RWPE1 (cell line): ENCODE measurements around the gene STON2.

Experiments used
- CTCF ChIA-PET: fragments of 350-600 bp; sonication (Branson Sonifier 250); formaldehyde crosslinking; extraction: SDS; loops from one replicate; lab custom pipeline; 2021; lab: Yijun Ruan, JAX
- POLR2A ChIA-PET: fragments of 400-600 bp; formaldehyde crosslinking; extraction: SDS; loops from one replicate; lab custom pipeline; 2020; ENCODE audit warnings: antibody characterized with exemption; ENCODE audit not compliant: low non-redundant PET; lab: Yijun Ruan, JAX
- DNase-seq: peaks from one replicate; pipeline ENCODE4 v3.0.0; 2012; ENCODE audit warnings: low spot score
- H3K27ac ChIP-seq: fragments of 450-650 bp; 2 replicates; pipeline ENCODE4 v1.5.1; 2017
- CTCF ChIP-seq: fragments of 450-650 bp; conservative IDR thresholded peaks from 2 replicates; pipeline ENCODE4 v1.5.1; 2017; ENCODE audit warnings: low read depth, mild to moderate bottlenecking

STON2 gene

GRCh38 chr14:81398196-81398891 lies 1.8 kb downstream of the STON2 start:
- TF ChIP-seq CTCF, result no peak
- CTCF ChIA-PET, result no interaction called here
- POLR2A ChIA-PET, result no interaction called here
- peak overlapping the region; percentile 16; the same call in 1 of the 2 replicates for H3K27ac ChIP-seq
- no peak for DNase-seq

DNA sequence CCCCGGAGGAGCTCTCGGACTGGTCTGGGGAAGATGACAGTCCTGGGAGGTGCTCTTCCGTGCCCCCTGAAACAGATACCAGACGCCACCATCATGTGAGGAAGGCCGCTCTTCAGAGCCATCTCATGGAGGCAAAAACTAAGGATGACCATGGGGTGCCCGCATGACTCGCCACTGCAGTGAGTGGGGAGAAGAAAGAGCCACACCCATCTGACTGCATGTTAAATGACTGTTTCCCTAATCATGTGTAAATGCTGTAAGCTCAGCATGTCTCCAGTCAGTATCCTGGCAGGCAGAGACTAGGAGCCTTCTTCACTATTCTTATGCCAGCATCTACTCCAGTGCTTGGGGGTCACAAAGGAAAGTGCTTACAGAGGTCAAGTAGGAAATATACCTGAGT lies 4.0 kb downstream of the STON2 start:
- DNase-seq, result peak; percentile 30
- H3K27ac ChIP-seq, result peak overlapping the region; percentile 61
- CTCF ChIA-PET, result interaction anchor here (0.5 to 0.7 kb wide), 2 partner anchors 11 to 33 kb away, joined by 3 read pairs; no protein-coding TSS in a partner anchor
- POLR2A ChIA-PET, result interaction anchor here (0.6 kb wide), 2 partner anchors 41 to 124 kb away, joined by 3 to 4 read pairs; no protein-coding TSS in a partner anchor
- TF ChIP-seq CTCF, result no peak

- ChIA-PET POLR2A (no interaction called here), CTCF (no interaction called here)
- no peak for DNase-seq
- no peak overlapping the region for H3K27ac ChIP-seq
- TF ChIP-seq CTCF, result no peak
Observed at GRCh38 chr14:81394739-81395138, 5.4 kb downstream of the STON2 start.

DNA sequence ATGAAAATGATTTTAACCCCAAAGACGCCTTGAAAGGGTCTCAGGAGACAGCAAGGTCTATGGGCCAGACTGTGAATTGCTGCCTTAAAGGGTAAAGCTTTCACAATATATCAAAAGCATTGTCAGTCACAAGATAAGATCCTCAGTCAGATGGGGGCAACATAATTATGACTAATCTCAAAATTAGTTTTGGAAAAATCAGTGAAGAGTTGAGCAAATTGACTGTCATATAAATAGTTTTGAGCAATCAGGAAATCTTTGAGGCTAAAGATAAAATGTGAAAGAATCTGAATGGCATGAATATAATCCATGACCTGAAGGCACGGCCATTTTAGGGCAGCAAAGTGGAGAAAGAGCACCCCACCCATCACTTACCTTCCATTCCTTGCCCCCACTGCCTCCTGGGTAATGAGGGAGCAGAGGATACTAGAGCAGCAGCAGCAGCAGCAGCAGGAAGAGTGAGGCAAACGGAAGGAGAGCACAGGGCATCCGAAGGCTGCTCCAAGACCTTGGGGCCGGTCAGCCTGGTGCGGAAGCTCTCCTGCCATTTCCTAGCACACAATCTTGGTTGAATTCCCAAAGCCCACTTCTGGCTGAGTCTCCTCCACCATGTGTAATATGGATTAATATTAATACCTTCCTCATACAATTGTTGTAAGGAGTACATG lies 7.0 kb downstream of the STON2 start:
- peak overlapping the region; percentile 95 for H3K27ac ChIP-seq
- TF ChIP-seq CTCF, result no peak
- no peak for DNase-seq
- POLR2A ChIA-PET, result no interaction called here
- CTCF ChIA-PET, result interaction anchor here (0.6 kb wide), 1 partner anchor 10 kb away, joined by 3 read pairs; no protein-coding TSS in a partner anchor

- CTCF ChIA-PET, result no interaction called here
- no peak for TF ChIP-seq CTCF
- DNase-seq, result no peak
- H3K27ac ChIP-seq, result peak overlapping the region; percentile 49
- POLR2A ChIA-PET, result no interaction called here
Observed at GRCh38 chr14:81392052-81392451, 8.1 kb downstream of the STON2 start.

DNA sequence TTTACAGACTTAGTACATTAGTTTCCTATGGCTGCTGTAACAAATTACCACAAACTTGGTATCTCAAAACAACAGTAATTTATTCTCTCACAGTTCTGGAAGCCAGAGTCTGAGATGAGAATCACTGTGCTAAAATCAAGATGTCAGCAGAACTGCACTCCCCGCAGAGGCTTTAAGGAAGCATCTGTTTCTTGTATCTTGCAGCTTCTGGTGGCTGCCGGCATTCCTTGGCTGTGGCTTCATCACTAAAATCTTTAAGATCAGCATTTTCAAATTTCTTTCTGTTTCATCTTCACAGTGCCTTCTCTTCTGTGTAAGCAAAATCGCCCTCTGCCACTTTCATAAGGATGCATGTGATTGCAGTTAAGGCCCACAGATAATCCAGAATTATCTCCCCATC lies 9.4 kb downstream of the STON2 start:
- CTCF ChIA-PET, result no interaction called here
- TF ChIP-seq CTCF, result no peak
- no peak overlapping the region for H3K27ac ChIP-seq
- POLR2A ChIA-PET, result no interaction called here
- DNase-seq, result no peak
